HG02938 (cell line): Measurements from ENCODE around the gene PTGES.

Experiments
- ATAC-seq: cut with Tn5 transposase; IDR thresholded peaks from one replicate; pipeline ENCODE4 v1.9.1; 2021; ENCODE audit warnings: mild to moderate bottlenecking, moderate library complexity; ENCODE audit not compliant: unreplicated experiment

PTGES gene

DNA sequence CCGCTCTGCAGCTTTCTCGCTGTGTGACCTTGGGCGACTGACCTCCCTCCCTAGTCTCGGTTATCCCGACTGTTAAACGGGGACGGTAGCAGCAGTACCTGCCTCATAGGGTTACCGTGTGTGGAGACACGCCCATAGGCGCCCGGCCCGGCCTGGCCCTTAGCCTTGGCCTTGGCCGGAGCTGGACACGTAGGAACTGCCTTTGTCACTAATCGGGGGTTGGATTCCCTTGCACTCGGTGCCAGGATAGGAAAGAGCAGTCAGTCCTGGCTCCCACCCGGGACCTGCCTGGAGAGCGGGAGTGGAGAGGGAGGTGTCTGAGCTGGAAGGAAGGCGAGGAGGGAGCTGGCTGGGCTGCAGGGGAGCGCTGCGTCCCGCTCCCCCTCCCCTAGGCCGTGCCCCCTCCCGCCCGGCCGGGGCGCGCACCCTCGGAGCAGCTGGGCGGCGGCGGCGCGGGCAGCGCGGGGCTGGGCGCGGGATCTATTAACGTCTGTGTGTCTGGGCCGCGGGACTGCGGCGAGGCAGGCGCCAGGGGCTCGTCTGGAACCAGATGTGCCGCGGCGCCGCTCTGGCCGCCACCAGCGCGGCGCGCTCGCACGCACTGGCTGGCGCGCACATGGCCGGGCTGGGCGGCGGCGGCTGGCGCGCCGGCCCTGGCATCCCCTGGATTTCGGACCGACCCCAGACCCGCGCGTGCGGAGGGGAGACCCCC, 55.7 kb downstream of the PTGES start:
- ATAC-seq: no peak

DNA sequence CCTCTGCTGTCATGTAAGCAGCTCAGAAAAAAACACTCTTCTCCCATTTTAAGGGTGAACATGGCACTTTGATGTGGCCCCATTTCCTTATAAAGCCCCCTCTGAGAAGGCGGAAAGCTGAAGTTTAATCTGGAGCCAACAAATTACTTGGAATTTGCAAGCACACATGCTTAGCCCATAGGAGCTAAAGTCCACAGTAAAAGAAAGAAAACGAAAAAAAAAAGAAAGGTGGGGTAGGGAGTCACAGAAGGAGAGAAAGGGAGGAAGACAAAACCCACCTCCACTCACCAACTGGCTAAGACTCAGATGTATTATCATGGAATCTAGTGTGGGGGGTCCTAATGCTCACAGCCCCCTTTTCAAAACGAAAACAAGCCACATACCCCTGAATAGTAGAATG, 57.0 kb downstream of the PTGES start:
- no peak for ATAC-seq

GRCh38 chr9:129694243-129694646, 58.6 kb downstream of the PTGES start:
- ATAC-seq: no peak

DNA sequence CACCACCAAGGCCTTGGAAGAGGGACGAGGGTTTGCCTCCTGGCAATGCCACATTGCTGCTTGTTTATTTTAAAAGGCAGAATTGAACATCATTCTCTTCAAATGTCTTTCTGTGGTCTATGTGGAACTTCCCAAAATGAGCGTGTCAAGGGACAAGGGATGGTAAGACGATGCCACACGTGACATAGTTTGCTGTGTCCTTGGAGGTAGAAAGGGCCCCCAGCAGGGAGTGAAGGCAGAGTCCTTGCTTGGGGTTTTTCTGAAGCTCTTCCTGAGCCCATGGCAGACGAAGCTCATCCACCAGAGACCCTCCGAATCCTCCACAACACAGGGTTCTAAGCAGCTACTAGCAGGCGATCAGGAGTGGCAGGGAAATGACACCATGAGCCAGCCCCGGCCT, 59.1 kb downstream of the PTGES start:
- no peak for ATAC-seq

DNA sequence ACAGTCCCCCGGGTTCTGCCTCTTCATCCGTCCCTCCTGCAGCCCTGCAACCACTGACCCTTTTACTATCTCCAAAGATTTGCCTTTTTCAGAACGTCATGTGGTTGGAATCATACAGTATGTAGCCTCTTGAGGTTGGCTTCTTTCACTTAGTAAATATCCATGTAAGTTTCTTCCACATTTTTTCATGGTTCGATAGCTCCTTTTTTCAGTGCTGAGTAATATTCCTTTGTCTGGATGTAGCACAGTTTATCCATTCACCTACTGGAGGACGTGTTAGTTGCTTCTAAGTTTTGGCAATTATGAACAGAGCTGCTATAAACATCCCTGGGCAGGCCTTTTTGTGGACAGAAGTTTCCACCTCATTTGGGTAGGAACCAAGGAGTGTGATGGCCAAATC, 60.3 kb downstream of the PTGES start:
- ATAC-seq: no peak
